DOHH2 (cell line): ENCODE results near the gene CRMP1.

ENCODE experiments used
- H3F3A ChIP-seq: fragments of 200-600 bp; sonication (generic), shearing (Covaris generic); 2 replicates; pipeline ENCODE4 v1.6.0; 2016; ENCODE audit warnings: antibody characterized with exemption, mild to moderate bottlenecking; ENCODE audit not compliant: control insufficient read depth, insufficient read depth
- H3K27ac ChIP-seq: fragments of 200-600 bp; sonication (generic); 2 replicates; pipeline ENCODE4 v1.5.1; 2014; ENCODE audit warnings: low read depth, mild to moderate bottlenecking, low read length, moderate library complexity
- H3K27me3 ChIP-seq: fragments of 200-600 bp; sonication (generic); 2 replicates; pipeline ENCODE4 v1.6.1; 2014; ENCODE audit warnings: mild to moderate bottlenecking, low read length, mixed read lengths; ENCODE audit not compliant: control insufficient read depth
- H3K36me3 ChIP-seq: fragments of 200-600 bp; sonication (generic); 2 replicates; pipeline ENCODE4 v1.6.1; 2014; ENCODE audit warnings: mild to moderate bottlenecking, low read length, moderate library complexity, mixed read lengths; ENCODE audit not compliant: control insufficient read depth
- H3K4me1 ChIP-seq: fragments of 200-600 bp; sonication (generic); 2 replicates; pipeline ENCODE4 v1.6.1; 2014; ENCODE audit warnings: mild to moderate bottlenecking, low read length, mixed read lengths; ENCODE audit not compliant: control insufficient read depth
- H3K4me2 ChIP-seq: fragments of 200-600 bp; sonication (generic); 2 replicates; pipeline ENCODE4 v1.6.0; 2014; ENCODE audit warnings: mild to moderate bottlenecking, low read length, moderate library complexity
- H3K4me3 ChIP-seq: fragments of 200-600 bp; sonication (generic); 2 replicates; pipeline ENCODE4 v1.5.1; 2014; ENCODE audit warnings: mild to moderate bottlenecking, low read length, mixed read lengths
- H3K79me2 ChIP-seq: fragments of 200-600 bp; sonication (generic); 2 replicates; pipeline ENCODE4 v1.6.1; 2014; ENCODE audit warnings: mild to moderate bottlenecking, low read length, mixed read lengths; ENCODE audit not compliant: control insufficient read depth
- H3K9me2 ChIP-seq: fragments of 200-600 bp; sonication (generic); replicated peaks from 2 replicates; pipeline ENCODE4 v1.6.1; 2014; ENCODE audit warnings: mild to moderate bottlenecking, low read length, mixed read lengths; ENCODE audit not compliant: control insufficient read depth
- H3K9me3 ChIP-seq: fragments of 200-600 bp; sonication (generic); 2 replicates; pipeline ENCODE4 v1.6.1; 2014; ENCODE audit warnings: antibody characterized with exemption, low read length, mixed read lengths; ENCODE audit not compliant: control insufficient read depth, insufficient read depth
- H4K20me1 ChIP-seq: fragments of 200-600 bp; sonication (generic); 2 replicates; pipeline ENCODE4 v1.6.0; 2014; ENCODE audit warnings: low read depth, mild to moderate bottlenecking, antibody characterized with exemption, low read length, moderate library complexity; ENCODE audit not compliant: control insufficient read depth, insufficient read depth
- EZH2phosphoT487 ChIP-seq: fragments of 200-600 bp; sonication (generic); IDR thresholded peaks from 2 replicates; pipeline ENCODE4 v1.6.1; 2017; ENCODE audit warnings: borderline replicate concordance, mild to moderate bottlenecking, antibody characterized with exemption, low read length, moderate library complexity, mixed read lengths
- TF ChIP-seq, protein P1 (sequence below): fragments of 200-600 bp; sonication (generic); IDR thresholded peaks from one replicate; pipeline ENCODE4 v1.5.1; 2014; ENCODE audit warnings: antibody characterized with exemption, mild to moderate bottlenecking, low read depth, low read length; ENCODE audit not compliant: poor library complexity, severe bottlenecking

CRMP1 gene

DNA sequence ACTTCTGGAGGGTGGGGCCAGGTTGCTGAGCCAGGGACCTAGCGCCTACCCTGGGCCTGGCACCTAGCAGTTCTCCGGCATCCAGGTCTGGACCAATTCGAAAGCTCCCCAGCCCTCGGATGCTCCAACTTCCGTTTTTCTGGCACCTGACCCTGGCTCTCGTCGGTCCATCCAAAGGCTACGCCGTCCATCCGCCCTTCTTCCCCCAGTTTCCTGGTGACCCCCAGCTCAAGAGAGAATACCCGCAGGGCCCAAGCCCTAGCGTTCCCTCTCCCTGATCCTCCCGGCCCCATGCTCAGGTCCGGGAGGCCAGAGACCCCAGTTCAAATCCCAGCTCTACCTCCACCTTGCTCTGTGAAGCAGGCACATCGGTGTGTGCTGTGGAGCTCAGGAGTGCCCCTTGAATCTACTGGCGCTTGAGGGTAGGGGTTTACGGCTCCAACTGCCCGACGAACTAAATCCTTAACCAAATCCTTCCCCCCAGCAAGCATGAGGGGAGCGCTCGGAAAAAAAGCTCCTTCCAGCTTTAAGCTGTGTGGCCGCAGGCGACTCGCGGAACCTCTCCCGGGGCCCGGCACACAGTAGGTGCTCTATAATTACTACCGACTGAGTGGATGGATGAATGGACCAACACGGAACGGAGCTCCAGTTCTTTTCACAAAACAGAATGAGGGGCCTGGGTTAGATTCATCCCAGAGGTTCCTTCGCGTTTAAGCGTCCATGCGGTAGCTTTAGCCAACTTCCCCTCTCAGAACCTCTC lies 1.1 kb downstream of the CRMP1 start:
- no peaks in the 10 kb centered on the region for H3K36me3 ChIP-seq
- no peaks in the 10 kb centered on the region for H3K9me2 ChIP-seq
- H3K4me3 ChIP-seq = no peak overlapping the region
- no peaks in the 10 kb centered on the region for H3K4me1 ChIP-seq
- H3K4me2 ChIP-seq = no peak overlapping the region
- TF ChIP-seq EZH2phosphoT487 = no peak
- TF ChIP-seq, protein P1, sequence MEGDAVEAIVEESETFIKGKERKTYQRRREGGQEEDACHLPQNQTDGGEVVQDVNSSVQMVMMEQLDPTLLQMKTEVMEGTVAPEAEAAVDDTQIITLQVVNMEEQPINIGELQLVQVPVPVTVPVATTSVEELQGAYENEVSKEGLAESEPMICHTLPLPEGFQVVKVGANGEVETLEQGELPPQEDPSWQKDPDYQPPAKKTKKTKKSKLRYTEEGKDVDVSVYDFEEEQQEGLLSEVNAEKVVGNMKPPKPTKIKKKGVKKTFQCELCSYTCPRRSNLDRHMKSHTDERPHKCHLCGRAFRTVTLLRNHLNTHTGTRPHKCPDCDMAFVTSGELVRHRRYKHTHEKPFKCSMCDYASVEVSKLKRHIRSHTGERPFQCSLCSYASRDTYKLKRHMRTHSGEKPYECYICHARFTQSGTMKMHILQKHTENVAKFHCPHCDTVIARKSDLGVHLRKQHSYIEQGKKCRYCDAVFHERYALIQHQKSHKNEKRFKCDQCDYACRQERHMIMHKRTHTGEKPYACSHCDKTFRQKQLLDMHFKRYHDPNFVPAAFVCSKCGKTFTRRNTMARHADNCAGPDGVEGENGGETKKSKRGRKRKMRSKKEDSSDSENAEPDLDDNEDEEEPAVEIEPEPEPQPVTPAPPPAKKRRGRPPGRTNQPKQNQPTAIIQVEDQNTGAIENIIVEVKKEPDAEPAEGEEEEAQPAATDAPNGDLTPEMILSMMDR = no peak
- no peaks in the 10 kb centered on the region for H3K27me3 ChIP-seq
- no peak overlapping the region for H3K27ac ChIP-seq
- peaks cover 6% of the 10 kb centered on the region; the same call in 1 of the 2 replicates for H3K9me3 ChIP-seq
- H3K79me2 ChIP-seq = no peaks in the 10 kb centered on the region
- H3F3A ChIP-seq = no peaks in the 10 kb centered on the region
- no peaks in the 10 kb centered on the region for H4K20me1 ChIP-seq

DNA sequence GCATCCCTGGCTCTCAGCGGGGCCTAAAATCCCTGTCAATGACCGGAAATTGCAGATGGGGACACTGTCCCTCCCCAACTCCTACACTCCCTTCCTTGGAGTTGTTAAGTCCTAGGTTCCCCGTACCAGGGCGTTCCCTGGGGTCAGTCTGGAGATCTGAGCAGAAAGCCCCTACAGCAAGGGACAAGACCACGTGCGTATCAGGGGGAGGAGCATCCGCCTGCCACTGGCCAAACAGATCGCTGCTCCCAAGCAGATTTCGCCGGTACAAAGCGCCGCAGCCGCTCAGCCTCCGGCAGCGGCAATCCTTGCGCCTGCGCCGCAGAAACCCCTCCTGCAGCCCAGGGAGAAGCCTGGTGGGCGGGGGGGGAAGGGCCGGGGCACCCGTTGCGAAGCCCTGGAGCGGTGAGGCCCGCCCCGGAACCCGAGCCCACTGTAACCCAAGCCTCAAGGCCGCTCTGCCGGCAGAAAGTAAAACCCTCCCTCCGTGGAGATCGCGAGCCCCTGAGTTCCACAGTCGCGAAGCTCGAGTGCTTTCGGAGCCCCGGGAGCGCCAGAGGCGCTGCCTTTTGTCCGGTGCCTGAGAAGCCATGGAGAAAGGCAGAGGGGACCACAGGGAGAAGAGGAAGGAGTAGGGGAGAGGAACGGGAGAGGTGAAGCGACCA lies 2.7 kb downstream of the CRMP1 start:
- H4K20me1 ChIP-seq = no peaks in the 10 kb centered on the region
- H3K9me3 ChIP-seq = peaks cover 6% of the 10 kb centered on the region; the same call in 1 of the 2 replicates
- no peak overlapping the region for H3K4me3 ChIP-seq
- H3F3A ChIP-seq = no peaks in the 10 kb centered on the region
- H3K4me1 ChIP-seq = no peaks in the 10 kb centered on the region
- H3K4me2 ChIP-seq = no peak overlapping the region
- H3K79me2 ChIP-seq = no peaks in the 10 kb centered on the region
- H3K9me2 ChIP-seq = no peaks in the 10 kb centered on the region
- no peaks in the 10 kb centered on the region for H3K27me3 ChIP-seq
- no peaks in the 10 kb centered on the region for H3K36me3 ChIP-seq
- TF ChIP-seq, protein P1 = no peak
- TF ChIP-seq EZH2phosphoT487 = no peak
- H3K27ac ChIP-seq = no peak overlapping the region

DNA sequence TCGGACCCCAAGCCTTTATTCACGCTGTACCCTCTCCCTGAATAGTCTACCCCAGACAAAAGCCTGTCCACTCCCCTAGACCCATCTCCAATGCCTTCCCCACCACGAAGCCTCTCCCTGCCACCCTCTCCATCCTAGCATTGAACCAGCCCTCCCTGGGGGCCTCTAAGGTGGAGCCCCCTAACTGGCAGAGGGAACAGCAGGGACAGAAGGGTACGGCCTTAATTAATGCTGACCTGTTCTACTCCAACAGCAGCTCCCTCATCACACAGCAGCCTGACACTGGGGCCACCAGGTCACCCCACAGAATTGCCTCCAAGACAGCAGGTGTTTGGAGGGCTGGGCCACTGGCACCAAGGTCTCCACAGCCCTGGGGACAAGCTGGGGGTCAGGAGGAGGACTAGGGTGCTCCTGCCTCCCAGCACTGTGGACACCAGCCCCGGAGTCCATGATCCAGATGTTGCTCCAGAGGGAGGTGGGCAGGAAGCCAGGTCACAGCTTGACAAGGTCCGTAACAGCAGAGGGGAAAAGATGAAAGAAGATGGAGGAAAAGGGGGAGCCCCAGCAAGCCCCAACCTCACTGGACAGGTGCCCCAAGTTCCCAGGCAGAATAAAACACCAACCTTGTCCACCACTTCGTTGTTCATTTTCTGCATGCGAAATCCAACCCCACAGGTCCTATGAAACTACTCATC lies 3.7 kb downstream of the CRMP1 start:
- H3K9me3 ChIP-seq = peaks cover 6% of the 10 kb centered on the region; the same call in 1 of the 2 replicates
- H3K4me2 ChIP-seq = no peak overlapping the region
- H4K20me1 ChIP-seq = no peaks in the 10 kb centered on the region
- no peaks in the 10 kb centered on the region for H3K9me2 ChIP-seq
- H3K79me2 ChIP-seq = no peaks in the 10 kb centered on the region
- H3K4me3 ChIP-seq = no peak overlapping the region
- TF ChIP-seq EZH2phosphoT487 = no peak
- TF ChIP-seq, protein P1 = no peak
- no peaks in the 10 kb centered on the region for H3F3A ChIP-seq
- H3K36me3 ChIP-seq = no peaks in the 10 kb centered on the region
- no peaks in the 10 kb centered on the region for H3K4me1 ChIP-seq
- no peaks in the 10 kb centered on the region for H3K27me3 ChIP-seq
- H3K27ac ChIP-seq = no peak overlapping the region
